ENCODE measurements around the gene ALOX12.
A peak's percentile ranks its signal among the peaks of the same experiment; 100 is the strongest.

ALOX12 gene

DNA sequence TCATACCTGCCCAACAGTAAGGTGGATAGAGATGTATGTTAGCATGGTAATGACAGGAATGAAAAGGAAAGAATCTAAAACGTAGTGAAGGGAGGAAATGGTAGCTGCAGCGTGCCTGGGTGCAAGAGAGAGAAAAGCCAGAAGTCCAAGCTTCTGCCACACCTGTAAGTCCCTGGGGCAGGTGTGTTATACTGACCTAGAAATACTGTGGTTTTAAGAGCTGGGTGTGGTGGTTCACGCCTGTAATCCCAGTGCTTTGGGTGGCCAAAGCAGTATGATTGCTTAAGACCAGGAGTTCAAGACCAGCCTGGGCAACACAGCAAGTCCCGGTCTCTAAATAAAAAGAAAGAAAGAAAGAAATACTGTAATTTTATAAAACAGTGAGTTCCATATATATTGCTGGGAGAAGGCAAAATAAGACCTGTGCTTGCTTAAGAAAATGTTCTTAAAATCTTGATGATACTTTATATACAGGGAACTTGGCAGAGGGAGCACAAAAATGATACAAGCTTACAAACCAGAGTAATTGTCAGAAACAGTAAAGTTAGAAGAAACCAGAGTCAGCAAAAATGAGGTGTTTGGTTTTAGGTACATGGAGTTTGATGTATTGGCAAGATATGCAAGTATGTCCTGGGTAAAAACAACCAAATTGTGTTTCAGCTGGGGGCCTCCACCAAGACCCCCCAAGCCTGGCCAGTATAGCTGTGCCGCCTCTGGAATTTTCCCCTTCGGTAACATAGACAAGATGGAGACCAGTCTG is 6.6 kb downstream of the ALOX12 start:
- DNase-seq (ENCODE audit: low spot score): no peak

DNA sequence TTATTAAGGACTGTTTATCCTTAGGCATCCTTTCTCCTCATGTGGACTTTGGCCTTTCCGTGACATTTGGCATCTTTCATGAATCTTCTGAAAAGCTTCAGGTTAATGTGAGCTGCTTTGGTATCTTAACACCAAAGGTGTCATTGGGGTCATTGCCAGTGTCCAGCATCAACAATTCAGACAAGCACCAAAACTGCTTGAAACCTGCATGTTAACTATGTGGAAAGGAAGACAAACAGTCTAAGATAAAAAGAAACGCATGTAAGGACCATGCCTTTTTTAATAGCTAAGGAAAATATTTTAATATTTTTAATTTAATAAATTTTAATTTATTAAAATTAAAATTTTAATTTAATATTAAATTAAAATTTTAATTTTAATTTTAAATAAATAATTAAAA is 7.9 kb downstream of the ALOX12 start:
- no peak for DNase-seq (ENCODE audit: low spot score)

DNA sequence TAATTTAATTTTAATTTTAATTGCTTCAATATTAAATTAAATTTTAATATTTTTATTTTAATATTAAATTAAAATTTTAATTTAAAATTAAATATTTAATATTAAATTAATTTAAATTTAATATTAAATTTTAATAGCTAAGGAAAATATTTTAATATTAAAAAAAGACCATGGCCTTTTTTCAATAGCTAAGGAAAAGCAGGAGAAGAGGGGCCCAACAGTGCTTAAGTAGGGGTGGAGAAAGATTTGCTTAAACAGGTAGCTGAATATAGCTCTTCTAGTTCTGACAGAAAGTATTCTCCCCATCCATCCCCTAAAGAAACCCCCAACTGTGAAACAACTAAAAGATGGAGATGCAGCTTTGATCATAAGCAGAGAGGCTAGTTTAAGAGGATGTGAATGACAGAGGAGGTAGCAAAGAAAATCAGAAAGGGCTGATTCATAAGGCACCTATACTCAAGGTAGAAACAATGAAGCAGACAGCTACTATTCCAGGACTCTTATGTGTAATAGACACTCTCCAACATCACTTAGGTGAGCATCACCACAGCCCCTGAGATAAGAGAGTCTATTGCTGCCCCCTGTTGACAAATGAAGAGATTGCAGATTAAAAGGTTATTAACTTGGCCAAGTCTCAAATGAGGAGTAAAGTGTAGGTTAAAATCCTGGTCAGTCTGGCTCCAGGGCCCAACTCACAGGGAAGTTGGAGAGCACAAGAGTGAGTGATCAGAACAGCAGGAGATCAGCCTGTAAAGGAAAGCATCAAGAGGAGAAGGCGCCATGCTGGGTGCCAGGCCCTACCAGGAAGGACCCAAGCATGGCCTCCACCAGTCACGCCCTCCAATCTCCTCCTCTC is 8.8 kb downstream of the ALOX12 start:
- peak; percentile 73 for DNase-seq (ENCODE audit: low spot score)

DNA sequence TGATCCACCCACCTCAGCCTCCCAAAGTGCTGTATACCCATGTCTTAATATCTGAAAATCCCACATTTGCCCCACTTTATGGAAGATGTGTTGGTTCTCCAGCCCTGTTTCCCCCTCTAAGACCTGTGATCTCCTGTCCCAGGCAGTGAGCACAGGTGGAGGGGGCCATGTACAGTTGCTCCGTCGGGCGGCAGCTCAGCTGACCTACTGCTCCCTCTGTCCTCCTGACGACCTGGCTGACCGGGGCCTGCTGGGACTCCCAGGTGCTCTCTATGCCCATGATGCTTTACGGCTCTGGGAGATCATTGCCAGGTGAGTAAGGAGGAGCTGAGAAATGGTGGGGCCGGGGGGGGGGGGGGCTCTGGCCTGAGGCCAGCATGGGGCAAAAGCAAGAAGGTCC is 9.9 kb downstream of the ALOX12 start:
- no peak for DNase-seq (ENCODE audit: low spot score)

DNA sequence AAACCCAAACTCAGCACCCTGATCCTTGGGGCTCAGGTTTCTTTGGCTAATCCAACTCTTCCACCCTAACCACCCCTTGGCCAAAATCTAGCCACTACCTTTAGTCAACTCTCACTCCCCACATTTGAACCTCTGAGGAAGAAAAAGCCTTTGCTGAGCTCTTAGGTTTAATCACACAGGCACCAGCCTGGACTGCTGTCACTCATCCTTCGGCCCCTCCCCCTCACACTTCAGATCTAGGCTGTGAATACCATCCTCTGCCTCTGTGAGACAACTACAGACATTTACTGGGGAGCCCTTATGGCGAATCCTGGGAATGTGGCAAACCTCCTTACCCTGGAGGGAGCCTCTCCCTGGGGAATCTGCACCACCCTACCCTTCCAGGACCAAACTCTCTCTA is 11.3 kb downstream of the ALOX12 start:
- no peak for DNase-seq (ENCODE audit: low spot score)

DNA sequence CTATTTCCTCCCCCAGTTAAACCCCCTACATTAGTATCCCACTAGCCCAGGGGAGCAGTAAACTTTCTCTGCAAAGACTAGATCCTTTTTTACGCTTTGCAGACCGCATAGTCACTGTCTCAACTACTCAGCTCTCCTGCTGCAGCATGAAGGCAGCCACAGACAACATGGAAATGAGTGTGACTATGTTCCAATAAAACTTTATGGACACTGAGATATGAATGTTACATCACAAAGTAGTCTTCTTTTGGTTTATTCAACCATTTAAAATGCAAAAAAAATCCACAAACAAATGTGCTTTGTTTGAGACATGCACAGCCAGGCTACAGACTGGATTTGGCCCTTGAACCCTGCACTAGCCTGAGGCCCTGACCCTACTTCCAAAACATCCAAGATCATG is 14.7 kb downstream of the ALOX12 start:
- no peak for DNase-seq (ENCODE audit: low spot score)

DNA sequence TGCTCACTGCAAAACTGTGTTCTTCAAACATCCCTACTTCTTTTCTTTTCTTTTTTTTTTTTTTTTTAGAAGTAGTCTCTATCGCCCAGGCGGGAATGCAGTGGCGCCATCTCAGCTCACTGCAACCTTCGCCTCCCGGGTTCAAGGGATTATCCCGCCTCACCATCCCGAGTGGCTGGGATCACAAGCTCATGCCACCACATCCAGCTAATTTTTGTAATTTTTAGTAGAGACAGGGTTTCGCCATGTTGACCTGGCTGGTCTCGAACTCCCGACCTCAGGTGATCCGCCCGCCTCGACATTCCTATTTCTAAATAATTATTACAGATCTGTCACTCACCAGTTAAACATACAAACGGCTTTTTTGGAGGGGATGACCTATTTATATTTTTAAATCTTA is 15.6 kb downstream of the ALOX12 start:
- no peak for DNase-seq (ENCODE audit: low spot score)

DNA sequence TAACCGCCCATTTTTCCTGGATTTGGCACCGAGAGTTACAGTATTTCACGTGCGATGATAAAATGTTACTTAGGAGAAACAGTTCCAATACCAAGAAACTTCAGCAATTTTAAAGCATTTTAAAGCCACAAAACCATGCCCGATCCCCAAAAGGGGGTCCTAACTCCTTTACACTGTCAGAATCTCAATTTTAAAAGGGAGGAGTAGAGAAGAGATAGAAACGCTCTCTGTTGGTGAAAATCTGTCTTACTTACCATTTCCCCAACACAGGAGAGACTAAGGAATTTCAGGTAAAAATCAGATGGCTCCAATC is 16.0 kb downstream of the ALOX12 start:
- no peak for DNase-seq (ENCODE audit: low spot score)

DNA sequence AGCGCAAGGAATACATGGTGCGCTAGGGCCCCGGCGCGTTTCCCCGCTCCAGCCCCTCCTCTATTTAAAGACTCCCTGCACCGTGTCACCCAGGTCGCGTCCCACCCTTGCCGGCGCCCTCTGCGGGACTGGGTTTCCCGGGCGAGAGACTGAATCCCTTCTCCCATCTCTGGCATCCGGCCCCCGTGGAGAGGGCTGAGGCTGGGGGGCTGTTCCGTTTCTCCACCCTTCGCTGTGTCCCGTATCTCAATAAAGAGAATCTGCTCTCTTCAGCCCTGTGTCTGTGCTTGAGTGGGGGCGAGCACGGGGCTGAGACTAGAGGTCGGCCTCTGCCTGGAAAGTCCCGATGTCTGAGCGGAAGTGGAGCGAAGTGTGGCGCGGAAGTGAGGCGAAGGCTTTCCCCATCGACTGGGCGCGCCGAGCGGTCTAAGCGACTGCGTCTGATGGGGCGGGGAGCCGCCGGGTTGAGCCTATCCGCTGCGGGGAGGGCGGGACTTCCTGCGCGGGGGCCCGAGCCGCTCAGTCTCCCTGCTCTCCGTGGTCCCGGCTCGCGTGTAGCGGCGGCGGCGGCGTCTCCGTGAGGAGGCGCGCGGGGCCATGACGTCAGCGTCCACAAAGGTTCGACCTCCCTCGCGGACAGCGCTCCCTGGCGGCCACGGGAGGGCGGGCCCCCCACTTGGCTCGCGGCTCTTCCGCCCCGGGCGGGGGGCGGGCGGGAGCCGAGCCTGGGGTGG is 18.6 kb downstream of the ALOX12 start:
- peak; percentile 87 for DNase-seq (ENCODE audit: low spot score)

DNA sequence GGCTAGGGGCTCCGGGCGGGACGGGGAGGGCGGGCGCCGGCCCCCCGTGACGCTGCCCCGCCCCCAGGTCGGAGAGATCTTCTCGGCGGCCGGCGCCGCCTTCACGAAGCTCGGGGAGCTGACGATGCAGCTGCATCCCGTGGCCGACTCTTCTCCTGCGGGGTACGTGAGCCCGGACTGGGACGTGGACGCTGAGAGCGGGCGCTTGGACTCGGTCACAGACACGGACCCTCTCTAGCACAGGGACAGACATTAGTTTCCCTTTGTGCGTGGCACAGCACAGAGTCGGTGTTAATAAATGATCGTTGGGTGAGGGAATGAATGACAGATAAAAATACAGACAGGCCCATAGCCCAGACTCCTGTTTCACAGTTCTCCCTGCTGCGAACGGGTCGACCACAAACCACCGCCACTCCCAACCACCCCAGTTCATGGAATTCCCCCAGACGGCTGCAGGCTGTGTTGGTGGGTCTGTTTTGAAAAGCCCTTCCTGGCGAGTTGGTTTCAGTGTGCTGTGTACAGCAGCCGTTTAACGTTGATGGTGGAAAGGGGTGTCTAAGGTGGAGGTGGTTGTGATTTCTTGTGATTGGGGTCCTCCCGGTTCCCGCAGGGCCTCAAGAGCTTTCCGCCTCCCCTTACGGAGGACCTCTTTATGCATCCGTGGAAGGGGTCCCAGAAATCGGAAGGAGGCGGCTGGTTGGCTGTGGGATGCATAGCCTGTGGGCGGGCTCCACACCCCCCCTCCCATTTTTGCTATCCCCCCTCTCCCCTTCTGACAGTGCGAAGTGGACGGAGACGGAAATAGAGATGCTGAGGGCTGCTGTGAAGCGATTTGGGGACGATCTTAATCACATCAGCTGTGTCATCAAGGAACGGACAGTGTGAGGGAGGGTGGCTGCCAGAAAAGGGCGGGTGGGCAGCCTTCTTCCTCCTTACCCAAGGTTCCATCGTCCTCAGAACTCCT is 19.4 kb downstream of the ALOX12 start:
- peak; percentile 37 for DNase-seq (ENCODE audit: low spot score)

DNA sequence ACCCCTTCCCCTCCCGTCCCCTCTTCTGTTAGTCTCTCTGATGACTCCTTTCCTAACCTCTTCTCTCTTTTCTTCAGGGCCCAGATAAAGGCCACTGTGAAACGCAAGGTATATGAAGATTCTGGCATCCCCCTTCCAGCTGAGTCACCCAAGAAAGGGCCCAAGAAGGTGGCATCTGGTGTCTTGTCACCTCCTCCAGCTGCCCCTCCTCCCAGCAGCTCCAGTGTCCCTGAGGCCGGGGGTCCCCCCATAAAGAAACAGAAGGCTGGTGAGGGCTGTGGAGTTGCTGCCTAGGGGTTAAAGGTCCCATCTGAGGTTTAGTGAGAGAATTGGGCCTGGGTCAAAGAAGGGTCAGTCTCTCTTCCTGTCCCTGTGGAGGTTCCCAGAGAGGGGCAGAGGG is 20.6 kb downstream of the ALOX12 start:
- DNase-seq (ENCODE audit: low spot score): no peak

DNA sequence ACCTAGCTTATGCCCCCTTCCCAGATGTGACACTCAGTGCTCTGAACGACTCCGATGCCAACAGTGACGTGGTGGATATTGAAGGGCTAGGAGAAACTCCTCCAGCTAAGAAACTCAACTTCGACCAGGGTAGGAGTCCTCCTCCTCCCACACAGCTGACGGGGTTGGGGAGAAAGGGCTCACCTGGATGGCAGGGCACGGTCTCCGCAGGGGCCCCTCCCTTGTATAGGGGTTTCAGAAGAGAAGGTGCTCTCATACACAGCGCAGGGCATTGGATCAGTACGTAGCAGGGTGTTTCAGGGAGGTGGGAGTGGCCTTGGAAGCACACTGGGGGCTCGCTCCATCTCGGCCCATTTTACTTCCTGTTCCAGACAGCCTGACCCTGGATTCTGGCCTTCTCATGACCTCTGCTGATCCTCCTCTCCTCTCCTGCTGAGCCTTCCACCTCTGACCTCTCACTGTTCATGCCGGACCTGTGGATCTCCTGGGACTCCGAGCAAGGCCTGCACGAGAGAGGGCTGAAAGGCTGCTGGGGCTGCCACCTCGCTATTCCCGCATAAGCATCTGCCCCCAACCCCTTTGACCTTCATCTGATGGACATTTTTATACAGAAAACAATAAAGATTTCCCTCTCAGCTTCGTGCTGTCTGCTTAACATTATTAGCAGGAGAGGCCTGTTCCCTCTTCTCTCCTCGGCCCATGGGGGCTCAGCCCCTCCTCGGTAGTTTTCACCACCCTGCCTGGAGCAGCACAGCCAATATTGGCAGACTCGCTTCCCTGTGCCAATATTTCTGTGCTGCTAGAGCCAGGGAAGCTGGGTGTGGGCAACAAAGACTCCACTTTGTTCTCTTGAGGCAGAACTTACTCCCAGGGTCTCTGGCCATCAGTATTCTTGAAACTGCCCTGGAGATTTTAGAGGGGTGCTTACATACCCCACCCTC is 21.3 kb downstream of the ALOX12 start:
- DNase-seq (ENCODE audit: low spot score): no peak

DNA sequence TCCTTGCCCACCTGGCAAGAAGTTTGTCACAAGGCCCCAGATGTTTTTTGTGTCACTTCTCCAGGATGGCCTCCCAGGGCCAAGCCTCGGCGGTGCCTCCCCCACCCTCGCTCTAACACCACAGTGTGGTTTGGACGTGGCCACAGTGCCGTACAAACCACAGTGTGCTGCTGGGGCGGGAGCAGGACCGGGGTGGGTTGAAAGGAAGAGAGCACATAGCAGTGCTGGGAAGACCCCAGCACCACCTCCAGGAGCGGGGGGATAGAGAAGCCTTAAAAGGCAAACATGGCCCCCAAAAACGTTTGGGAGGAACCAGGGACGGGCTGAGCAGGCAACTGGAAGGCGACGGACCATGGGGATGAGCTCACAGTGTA is 22.0 kb downstream of the ALOX12 start:
- DNase-seq (ENCODE audit: low spot score): no peak

DNA sequence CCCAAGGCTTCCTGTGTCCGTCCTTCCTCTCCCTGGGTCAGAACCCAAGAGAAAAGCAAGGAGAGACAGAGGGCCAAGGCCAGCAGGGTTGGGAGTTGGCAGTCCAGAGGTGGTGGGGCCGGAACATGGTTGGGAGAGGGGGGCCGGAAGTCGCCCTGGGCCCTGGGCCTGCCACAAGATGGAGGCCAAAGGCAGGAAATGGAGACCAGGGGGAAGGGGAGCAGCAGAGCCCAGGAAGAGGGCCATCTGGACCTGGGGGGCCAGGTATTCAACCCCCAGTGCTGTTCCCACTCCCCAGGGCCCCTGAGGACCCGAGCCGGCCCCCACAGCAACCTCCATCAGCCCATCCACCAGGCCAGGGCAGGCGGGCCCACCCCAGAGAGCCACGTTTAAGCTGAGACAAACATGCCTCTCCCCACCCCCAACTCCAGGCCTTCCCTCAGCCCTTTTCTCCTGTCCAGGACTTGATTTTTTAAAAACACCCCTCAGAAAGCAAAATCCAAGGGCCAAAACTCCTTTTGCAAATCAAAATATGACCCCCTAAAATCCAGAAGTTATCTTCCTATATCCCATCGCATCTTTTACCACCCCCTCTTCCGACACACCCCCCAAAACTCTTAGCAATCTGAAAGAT is 22.6 kb downstream of the ALOX12 start:
- DNase-seq (ENCODE audit: low spot score): no peak

DNA sequence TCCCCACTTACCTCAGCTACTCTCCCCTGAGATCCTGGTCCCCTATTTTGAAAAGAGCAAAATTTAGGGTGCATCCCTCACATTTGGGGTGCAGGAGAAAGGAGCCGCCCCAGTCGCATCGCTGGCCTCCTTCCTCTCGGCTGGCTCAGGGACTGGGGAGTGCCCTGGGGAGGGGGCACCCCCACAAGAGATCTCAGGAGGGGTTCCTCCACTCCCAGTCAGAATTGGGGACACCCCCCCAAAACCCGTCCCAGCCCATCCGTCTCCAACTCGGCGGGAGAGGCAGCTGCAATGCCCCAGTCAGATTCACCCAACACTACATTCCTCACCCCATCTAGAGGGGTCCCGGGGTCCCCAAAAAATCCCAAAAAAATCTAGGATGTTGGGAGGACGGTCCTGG is 23.5 kb downstream of the ALOX12 start:
- DNase-seq (ENCODE audit: low spot score): no peak

DNA sequence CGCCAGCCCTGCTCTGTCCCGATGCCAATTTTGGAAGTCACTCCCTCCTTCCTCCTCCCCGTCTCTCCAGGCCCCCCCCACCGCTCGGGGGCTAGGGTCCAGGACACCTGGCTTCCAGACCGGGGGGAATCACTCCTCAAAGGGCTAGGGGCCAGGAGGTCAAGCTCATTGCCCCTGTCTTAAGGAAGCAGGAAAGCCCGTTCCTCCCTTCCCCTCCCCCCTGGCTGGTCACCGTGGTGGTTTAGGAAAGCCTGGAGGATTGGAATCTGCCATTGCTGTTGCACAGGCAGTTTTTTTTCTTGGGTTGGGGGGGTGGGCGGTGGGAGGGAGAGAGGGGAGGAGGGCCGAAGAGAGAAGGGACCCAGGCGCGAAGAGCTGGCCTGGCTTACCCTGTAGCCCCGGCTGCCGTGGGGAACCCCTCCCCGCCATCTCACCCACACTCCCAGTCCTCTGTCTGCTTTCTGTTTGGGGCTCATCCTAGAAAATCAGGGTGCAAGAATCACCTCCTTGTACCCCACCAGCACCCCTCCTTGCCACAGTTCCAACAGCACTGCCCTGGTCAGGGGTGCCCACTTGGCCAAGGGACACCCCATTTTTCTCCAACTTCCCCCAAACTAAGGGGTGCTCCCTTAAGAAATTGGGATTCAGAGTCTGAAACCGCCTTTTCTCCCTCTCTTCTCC is 24.1 kb downstream of the ALOX12 start:
- peak; percentile 86 for DNase-seq (ENCODE audit: low spot score)

DNA sequence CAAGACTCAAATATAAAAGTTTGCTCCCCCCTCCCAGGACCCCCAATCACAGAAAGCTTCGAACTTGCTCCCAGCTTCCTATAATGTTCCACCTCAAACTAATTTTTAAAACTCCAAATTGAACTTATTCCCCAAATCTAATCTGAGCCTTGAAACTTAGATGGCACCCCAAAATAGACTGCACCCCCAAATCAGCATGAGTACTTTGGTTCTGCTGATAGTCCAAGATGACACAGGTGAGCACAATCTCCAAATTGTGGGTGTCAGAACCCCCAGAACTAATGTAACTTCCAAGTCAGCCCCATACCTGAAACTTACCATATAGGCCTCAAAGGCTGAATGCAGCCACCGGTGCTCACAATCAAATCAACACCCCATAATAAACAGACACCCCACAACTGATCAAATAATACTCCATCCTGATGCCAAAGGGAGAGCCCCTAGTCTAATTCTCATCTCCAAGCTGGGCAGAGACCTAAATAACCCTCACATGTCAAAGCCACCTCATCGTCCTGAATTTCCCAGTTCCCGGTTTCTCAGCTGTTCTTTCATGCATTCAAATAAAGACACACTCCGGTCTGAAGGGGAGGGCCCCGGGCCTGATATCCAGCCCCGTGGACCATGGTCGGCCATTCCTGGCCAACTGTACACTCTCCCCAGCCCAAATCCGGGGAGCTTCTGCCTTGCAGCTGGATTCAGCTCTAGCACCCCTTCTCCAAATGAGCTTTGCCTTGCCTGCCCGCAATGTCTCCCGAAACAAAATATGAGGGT is 25.2 kb downstream of the ALOX12 start:
- no peak for DNase-seq (ENCODE audit: low spot score)

DNA sequence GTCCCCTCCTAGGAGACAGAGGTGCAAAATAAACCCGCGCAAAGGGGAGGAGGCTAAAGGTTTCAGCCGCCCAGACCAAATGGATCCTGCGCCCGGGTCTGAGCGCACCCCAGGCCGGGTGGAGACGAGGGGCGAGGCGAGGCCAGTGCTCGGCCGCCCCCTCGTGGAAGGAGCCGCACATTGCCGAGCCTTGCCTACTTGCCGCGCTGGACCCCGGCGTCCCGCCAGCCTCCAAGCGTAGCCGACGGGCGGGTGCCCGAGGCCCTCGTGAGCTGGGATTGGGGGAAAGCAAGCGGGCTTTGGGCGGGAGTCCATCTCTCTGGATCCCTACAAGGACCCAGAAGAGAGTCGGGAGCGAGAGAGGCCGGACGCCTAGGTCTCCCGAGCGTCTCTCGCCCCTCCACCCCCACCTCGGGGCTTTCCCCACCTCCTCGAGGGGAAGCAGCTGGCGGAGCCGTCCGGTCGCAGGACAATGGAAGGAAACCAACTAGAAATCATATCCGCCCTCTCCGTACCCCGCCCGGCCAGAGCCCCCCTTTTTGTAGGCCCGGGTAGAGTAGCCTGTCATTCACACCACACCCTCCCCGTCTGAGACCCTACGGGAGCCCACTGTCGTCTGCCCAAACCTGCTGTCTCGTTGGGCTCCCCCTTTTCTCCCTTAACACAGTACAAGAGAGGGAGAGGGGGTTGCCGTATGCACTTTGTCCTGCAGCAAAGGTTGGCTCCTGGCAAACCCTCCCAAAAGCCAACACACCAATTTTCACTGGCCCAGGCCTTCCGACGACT is 26.3 kb downstream of the ALOX12 start:
- DNase-seq (ENCODE audit: low spot score): peak; percentile 92
